DMS79 treated with DMSO at 0.1 percent for 48 hours (cell line): ENCODE results near the gene ARID1B.

ENCODE experiments used
- DNase-seq: peaks from one replicate; lab custom pipeline; 2025; lab: John Stamatoyannopoulos, UW

The ARID1B gene

DNA sequence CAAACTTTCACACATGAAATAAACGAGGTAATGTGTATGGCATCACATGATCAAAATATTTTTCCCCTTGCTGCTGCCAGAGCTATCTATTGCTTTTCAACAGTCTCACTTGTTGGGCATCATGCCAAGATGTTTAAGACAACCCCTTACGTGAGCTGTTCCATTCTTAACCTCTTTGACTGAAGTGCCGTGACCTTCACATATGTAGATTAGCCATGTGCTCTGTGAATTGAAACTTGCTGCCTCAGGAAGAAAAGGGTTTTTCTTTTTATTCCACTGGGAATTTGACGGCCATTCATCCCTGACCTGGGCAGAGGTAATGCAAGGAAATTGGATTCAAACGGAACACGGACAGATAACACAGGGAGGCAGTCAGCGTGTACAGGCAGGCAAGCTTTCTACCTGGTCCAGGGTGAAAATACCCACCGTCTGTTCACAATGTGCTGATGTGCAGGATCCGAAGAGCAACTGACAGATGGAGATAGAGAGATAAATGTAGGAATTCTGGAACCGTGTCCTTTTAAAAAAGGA is 14.2 kb downstream of the ARID1B start:
- peak; percentile 99 for DNase-seq

DNA sequence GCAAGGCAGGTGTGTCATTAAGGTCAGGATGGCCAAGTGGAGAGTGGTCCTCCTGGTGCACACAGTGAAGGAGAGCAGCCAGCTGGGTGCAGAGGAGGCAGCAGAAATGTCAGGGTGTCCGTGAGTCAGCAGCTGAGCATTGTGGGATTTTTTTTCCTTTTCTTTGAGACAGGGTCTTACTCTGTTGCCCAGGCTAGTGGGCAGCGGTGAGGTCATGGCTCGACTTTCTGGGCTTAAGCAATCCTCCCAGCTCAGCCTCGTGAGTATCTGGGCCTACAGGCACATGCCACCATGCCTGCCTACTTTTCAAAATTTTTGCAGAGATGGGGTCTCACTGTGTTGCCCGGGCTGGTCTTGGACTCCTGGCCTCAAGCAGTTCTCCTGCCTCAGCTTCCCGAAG is 16.0 kb downstream of the ARID1B start:
- DNase-seq: no peak

DNA sequence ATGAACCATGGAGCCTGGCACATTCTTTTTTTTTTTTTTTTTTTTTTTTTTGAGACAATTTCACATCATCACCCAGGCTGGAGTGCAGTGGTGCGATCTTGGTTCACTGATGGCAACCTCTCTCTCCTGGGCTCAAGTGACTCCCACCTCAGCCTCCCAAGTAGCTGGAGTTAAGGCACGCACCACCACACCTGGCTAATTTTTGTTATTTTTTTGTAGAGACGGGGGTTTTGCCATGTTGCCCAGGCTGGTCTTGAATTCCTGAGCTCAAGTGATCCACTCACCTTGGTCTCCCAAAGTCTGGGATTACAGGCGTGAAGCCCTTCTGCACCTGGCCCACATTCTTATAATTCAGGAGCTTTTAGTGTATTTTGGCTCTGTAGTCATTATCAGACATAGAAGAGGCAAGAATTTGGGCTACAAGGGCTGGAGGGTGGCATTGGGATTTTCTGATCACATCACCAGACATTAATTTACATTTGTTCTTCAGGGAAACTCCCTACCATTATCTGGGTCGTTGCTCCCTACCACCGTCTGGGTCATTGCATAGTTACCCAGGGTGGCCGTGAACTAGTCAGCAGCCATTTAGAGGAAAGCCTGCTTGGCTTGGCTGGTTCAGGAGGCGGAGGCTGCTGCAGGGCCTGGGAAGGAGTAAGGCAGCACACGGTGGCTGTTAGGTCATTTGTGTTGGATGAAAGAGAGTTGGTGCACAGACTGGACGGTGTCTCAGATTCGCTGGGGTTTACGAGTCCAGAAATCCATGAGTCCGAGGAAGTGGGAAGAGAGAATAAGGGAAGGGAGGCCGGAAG is 17.6 kb downstream of the ARID1B start:
- DNase-seq: no peak

DNA sequence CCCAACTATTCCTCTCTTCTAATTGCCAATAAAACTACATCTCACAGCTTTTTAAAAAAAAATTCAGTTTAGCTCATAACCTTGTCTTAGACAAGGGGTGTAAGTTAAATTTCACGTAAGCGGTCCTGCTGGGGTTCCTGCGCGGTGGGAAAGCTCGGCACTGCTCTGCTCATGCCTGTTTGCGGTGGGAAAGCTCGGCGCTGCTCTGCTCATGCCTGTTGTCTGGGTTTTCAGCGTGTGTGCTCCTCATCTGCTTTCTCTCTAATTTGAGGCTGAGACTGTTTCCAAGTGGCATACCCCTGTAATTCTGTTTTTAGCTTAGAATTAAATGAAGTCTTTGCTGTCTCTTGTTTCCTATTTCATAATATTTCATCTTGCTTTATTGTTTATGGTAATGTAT is 18.6 kb downstream of the ARID1B start:
- DNase-seq: no peak

DNA sequence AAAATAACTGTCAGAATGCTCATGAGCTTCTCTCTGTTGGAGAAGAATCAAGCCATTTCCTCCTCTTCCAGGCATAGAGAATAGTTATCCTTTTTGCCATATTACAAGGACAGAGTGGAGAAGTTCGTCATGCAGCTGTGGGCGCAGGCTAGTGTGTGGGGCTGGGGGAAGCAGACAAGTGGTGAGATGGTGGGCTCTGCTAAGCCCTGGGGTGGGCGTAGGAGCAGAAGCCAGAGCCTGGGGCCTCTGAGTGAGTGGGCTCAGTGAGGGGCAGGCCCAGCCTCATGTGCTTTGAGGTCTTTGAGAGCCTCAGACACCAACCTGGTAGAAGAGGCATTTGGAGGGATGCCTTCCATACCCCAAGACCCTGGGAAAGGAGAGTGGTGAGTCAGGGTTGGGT is 19.4 kb downstream of the ARID1B start:
- DNase-seq: no peak

- no peak for DNase-seq
Observed at GRCh38 chr6:156797901-156798735, 20.9 kb downstream of the ARID1B start.

DNA sequence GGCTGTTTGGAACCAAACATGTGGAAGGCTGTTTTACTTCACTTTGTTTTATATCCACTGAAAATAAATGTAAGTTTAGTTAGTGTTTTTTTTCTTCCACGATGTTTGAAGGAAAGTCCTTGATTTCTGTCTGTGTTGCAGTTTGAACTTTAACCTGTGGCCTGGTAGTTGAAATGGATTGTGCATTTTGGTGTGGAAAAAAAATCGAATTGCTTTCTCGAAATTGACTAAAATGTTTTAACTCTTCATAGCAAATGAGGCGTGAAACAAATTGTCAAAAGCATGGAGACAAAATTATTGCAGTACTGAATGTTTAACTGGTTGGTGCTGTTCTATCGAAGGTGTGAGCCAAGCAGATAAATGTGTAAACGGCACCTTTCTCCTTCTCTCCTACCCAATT is 24.5 kb downstream of the ARID1B start:
- peak; percentile 78 for DNase-seq

GRCh38 chr6:156803353-156803752 is 26.2 kb downstream of the ARID1B start:
- DNase-seq: no peak

DNA sequence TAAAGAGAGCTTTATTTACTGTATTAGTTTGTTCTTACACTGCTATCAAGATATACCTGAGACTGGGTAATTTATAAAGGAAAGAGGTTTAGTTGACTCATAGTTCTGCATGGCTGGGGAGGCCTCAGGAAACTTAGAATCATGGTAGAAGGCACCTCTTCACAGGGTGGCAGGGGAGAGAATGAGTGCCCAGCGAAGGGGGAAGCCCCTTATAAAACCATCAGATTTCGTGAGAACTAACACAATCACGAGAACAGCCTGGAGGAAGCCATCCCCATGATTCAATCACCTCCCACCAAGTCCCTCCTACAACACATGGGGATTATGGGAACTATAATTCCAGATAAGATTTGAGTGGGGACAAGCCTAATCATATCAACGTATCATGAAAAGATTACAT is 27.2 kb downstream of the ARID1B start:
- no peak for DNase-seq

DNA sequence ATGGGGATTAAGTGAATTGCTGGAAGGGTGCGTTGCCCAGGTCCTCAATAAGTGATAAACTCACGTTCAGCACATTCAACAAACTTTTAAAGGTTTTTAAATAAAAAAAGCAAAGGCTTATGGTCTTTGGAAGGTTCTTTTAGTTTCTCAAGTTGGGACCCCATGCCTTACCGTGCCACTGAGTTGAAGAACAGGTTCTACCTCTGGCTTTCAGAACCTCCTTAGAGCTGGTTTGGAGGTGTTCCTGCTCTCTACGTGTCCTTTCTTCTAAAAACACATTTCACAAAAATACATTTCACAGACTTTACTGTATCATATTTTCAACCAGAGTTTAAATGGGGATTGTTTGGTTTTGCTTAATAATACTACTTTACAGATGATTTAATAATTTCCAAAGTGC is 29.0 kb downstream of the ARID1B start:
- DNase-seq: no peak

DNA sequence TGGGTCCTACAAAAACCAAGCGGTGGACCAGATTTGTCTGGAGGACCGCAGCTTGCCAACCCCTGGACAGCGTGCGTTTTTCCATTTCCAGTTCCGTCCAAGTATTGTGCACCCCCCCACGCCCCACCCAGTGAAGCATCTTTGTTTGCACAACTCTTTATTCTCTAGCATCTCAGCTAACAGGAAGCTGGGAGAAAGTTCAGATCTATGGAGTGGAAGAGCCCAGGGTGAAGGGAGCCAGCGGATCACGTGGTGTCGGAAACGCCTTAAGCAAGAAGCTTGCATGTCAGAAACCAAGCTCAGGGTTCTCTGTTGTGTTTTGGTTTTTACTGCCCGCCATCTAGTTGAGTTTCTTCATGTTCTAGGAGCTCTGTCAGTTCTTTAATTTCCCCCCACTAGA is 29.9 kb downstream of the ARID1B start:
- no peak for DNase-seq

- DNase-seq: no peak
Observed at GRCh38 chr6:156807795-156808194, 30.6 kb downstream of the ARID1B start.

GRCh38 chr6:156808287-156808686 is 31.1 kb downstream of the ARID1B start:
- peak; percentile 71 for DNase-seq

DNA sequence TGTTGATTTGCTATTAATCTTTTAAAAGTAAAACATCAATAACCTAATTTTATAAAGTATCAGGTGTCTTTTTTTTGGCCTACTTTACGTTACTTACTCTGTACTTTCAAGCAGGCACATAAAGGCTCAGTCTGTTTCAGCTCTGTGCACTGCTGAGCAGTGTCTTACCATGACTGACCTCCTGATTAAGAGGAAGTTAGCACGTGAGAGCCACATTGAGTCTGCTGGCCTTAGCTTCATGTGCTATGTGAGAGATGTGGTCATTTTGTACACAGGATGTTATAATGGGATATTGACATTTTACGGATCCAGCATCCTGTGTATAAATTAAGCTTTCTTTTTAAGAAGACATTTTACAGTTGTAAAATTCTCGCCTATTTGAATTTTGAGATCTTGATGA is 31.9 kb downstream of the ARID1B start:
- no peak for DNase-seq

- no peak for DNase-seq
Observed at GRCh38 chr6:156809446-156810178, 32.4 kb downstream of the ARID1B start.

DNA sequence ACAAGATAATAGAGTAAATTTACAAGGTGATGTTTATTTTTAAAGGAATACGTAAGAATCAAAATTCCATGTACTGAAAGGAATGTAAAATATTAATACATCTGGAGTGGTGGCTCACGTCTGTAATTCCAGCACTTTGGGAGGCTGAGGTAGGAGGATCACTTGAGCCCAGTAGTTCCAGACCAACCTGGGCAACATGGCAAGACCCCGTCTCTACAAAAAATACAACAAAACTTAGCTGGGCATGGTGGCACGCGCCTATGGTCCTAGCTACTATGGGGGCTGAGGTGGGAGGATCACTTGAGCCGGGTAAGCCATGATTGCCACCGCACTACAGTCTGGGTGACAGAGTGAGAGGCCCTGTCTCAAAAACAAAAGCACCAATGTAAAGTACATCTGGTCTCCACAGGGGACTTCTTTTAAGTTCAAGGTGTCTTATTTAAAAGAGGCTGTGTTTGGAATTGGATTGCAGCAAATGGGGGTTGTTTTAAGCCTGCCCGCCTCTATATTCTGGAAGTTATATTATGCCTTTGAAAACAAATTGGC is 36.9 kb downstream of the ARID1B start:
- no peak for DNase-seq

GRCh38 chr6:156816505-156816904 is 39.3 kb downstream of the ARID1B start:
- no peak for DNase-seq

- DNase-seq: no peak
Observed at GRCh38 chr6:156820089-156820798, 43.1 kb downstream of the ARID1B start.

- no peak for DNase-seq
Observed at GRCh38 chr6:156821707-156822106, 44.5 kb downstream of the ARID1B start.

DNA sequence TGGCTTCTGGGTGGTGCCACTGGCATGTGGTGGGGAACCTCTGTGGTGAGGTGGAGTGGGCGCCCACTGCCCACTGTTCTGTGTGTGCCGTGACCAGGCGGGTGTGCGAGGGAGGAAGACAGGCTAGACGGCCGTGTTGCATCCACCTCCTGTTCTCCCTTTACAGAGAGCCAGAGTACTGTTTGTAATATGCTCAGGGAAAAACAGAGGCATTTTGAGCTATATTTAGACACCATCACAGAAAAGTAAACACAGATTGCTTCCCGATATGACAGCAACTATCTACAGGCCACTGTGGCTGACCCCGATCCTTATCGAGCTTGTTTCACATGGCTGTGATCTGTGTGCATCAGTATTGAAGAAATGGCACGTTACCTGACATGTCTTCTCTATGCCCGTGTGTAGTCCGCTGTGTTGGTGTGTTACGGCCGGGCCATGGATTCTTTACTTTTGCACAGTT is 45.6 kb downstream of the ARID1B start:
- DNase-seq: no peak

DNA sequence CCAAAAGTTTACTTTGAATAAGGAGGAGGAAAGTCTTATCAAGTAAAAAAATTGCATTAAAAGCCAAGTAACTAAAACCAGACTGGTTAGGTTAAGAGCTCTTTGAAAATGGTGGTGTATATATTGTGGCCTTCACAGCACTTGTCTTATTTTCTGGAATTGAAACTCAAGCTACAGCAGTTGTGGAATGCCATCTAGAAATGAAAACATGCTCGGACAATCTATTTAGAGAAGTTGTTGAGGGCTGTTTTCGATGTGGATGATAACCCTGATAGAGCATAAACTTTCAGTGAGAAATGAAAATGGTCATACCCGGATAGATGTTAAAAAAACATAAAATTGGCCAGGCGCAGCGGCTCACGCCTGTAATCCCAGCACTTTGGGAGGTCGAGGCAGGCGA is 47.0 kb downstream of the ARID1B start:
- no peak for DNase-seq
